Activated CD8-positive, alpha-beta memory T cell treated with anti-CD3 and anti-CD28 coated beads for 4 hours (primary cell): ENCODE results near the gene DYDC1.
"Not testable (repeated sequence)": the region's sequence is repeated elsewhere in the genome, so short reads cannot be mapped to it uniquely, and the experiment has no call there.

ENCODE experiments used
- DNase-seq, 2 donors: peaks; one replicate each; pipeline ENCODE4 v3.0.0-alpha.2; 2020; ENCODE audit warnings: low read depth in 2 of 2

Gene DYDC1

GRCh38 chr10:80344276-80344675, 12.3 kb downstream of the DYDC1 start:
- no peak for DNase-seq

- no peak for DNase-seq
Observed at GRCh38 chr10:80333983-80334382, 22.6 kb downstream of the DYDC1 start.

- no peak for DNase-seq
Observed at GRCh38 chr10:80324891-80325364, 31.6 kb downstream of the DYDC1 start.

GRCh38 chr10:80324086-80324485, 32.5 kb downstream of the DYDC1 start:
- no peak for DNase-seq

- DNase-seq: no peak
Observed at GRCh38 chr10:80323311-80323710, 33.2 kb downstream of the DYDC1 start.

GRCh38 chr10:80322711-80323110, 33.8 kb downstream of the DYDC1 start:
- DNase-seq: no peak

GRCh38 chr10:80322158-80322557, 34.4 kb downstream of the DYDC1 start:
- no peak for DNase-seq

- DNase-seq: no peak
Observed at GRCh38 chr10:80321183-80321582, 35.4 kb downstream of the DYDC1 start.

GRCh38 chr10:80320377-80320776, 36.2 kb downstream of the DYDC1 start:
- DNase-seq: no peak

- DNase-seq: no peak
Observed at GRCh38 chr10:80319725-80320290, 36.7 kb downstream of the DYDC1 start.

- no peak for DNase-seq
Observed at GRCh38 chr10:80319318-80319717, 37.2 kb downstream of the DYDC1 start.

GRCh38 chr10:80318742-80319141, 37.8 kb downstream of the DYDC1 start:
- no peak for DNase-seq

- DNase-seq: no peak
Observed at GRCh38 chr10:80315391-80315790, 41.2 kb downstream of the DYDC1 start.

- no peak for DNase-seq
Observed at GRCh38 chr10:80313523-80313922, 43.0 kb downstream of the DYDC1 start.

- DNase-seq: not testable (repeated sequence)
Observed at GRCh38 chr10:80305989-80306388, 50.6 kb downstream of the DYDC1 start.

GRCh38 chr10:80296942-80297341, 59.6 kb downstream of the DYDC1 start:
- no peak for DNase-seq

GRCh38 chr10:80292607-80293239, 63.8 kb downstream of the DYDC1 start:
- DNase-seq: no peak

GRCh38 chr10:80290474-80291220, 65.9 kb downstream of the DYDC1 start:
- no peak for DNase-seq

- DNase-seq: no peak
Observed at GRCh38 chr10:80289451-80290287, 66.9 kb downstream of the DYDC1 start, which contains the start of gene MAT1A. MAT1A (minus strand) TSS chr10:80289658; CDS start chr10:80289423, 235 bp downstream.

- no peak for DNase-seq
Observed at GRCh38 chr10:80288849-80289248, 67.7 kb downstream of the DYDC1 start.
